ENCODE data around the gene IRX5.

The IRX5 gene

DNA sequence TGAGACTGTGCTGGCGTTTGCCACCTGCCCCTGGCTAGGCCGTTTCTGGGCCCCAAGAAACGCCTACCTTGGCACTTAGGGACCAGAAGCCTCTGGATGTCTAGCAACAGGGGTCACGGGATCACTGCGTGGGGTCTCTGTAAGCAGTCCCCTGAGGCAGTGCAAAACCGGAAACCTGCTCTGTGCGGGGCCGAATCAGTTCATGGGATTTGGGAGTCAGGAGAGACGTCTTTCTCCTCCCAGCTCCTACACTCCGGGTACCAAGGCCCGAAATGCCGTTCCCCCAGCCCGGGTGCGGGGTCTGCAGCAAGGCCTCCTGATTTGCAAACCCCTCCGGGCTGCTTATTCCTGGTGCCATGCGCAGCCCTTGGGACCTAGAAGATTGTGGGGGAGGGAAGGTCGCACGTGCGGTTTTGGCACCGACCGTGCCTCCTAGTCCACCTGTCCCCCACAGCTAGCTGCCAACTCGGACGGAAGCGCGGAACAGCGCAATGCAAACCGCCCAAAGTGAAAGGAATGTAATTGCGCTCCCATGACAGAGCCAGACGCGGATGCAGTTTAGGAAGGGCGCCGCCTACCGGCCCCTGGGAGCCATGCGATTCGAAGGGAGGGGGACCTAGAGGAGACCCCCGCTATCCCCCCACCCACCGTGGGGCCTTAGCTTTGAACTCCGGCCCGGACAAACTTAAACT, 6.5 kb downstream of the IRX5 start:
- in situ Hi-C loops (cut with HindIII; ENCODE audit: low sequenced_read_pairs): loop anchor here (25.0 kb wide), 1 partner anchor 650 kb away; the partner anchor contains the start of gene IRX3
- DNase-seq (ENCODE audit: low read depth, low spot score): peak; percentile 74
- H3K4me3 ChIP-seq (ENCODE audit: low read depth, low read length): peak overlapping the region; percentile 32

DNA sequence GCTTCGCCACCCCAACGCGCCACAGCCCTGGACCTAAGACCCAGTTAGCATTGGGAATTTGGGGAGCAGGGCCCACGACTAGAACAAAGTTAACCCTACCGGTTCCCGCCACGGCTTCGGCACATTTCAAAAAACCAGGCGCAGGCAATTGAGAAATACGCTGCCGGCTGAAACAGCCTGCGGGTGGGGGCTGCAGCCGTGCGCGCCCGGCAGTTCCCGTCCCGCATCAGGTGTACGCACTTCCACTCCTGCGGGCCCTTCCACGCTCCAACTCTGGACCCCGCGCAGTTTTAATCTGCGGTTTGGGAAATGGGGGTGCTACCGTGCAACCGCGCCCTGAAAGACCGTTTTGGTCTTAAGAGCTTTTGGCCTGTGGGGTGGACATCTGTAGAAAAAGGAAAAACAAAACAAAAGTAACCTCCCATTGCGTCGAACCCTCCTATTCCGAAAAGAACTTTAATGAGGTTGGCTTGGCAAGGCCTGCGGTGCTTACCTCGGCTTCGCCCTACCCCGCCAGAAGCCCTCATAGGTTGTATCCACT, 7.1 kb downstream of the IRX5 start:
- DNase-seq (ENCODE audit: low read depth, low spot score): no peak
- in situ Hi-C loops (cut with HindIII; ENCODE audit: low sequenced_read_pairs): loop anchor here (25.0 kb wide), 1 partner anchor 650 kb away; the partner anchor contains the start of gene IRX3
- TF ChIP-seq, protein P1, sequence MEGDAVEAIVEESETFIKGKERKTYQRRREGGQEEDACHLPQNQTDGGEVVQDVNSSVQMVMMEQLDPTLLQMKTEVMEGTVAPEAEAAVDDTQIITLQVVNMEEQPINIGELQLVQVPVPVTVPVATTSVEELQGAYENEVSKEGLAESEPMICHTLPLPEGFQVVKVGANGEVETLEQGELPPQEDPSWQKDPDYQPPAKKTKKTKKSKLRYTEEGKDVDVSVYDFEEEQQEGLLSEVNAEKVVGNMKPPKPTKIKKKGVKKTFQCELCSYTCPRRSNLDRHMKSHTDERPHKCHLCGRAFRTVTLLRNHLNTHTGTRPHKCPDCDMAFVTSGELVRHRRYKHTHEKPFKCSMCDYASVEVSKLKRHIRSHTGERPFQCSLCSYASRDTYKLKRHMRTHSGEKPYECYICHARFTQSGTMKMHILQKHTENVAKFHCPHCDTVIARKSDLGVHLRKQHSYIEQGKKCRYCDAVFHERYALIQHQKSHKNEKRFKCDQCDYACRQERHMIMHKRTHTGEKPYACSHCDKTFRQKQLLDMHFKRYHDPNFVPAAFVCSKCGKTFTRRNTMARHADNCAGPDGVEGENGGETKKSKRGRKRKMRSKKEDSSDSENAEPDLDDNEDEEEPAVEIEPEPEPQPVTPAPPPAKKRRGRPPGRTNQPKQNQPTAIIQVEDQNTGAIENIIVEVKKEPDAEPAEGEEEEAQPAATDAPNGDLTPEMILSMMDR (IDR thresholded peaks at IDR 0.05; ENCODE audit: low read depth, low read length): no peak
- peak overlapping the region; percentile 32 for H3K4me3 ChIP-seq (ENCODE audit: low read depth, low read length)

More for the DNA sequence above, 6.5 kb downstream of the IRX5 start:
- TF ChIP-seq, protein P1 (IDR thresholded peaks at IDR 0.05; ENCODE audit: low read depth, low read length): peak; percentile 91

DNA sequence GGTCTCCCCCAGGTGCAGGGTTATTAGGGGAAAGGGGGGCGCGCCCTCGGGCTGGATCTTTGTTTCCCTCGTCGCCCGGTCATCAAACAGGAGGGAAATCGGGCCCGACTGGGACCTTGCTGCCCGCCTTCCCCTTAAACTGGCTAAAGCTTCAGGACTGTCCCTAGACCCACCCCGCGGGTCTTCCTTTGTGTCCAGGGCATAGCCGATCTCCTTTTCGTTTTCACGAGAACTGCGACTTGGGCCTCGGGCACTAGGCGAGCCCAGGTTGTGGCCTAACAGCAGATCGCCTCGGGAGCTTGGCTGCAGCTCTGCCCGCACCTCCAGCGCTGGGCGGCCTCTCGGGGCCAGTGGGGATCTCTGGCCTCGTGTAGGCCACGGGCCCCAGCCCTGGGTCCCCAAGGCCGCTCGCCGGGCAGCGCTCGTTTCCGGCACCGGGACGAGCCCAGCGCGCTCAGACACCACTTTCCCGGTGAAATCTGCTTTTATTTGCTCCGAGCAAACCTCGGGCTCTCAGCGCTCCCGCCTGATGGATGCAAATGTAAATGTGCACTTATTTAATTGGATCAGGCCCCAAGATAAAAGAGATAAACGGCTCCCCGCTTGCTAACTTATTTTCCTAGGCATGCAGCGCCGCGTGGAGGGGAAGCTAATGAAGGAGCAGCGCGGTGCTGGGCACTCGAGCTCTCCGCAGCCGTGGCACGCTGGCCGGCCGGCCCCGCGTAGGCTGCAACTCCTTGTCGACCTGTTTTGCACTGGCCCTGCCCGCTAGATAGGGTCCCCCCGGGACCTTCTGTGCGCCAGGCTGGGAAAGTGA, 7.8 kb downstream of the IRX5 start:
- in situ Hi-C loops (cut with HindIII; ENCODE audit: low sequenced_read_pairs): loop anchor here (25.0 kb wide), 1 partner anchor 651 kb away; the partner anchor contains the start of gene IRX3
- no peak overlapping the region for H3K4me3 ChIP-seq (ENCODE audit: low read depth, low read length)

DNA sequence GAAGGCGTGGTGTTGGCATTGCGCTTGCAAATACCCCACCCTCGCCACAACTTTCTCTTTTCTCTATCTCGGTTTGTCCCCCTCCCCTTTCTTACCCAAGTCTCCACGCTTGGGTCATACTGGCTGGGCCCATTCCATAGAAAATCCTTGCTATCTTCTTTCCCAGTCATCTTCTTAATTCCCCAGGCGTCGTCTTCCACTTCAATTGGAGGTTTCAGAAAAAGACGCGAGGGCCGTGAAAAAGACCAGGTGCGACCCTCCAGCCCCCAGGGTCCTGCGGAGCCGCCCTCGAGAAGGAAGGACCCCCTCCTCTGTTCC, 8.3 kb downstream of the IRX5 start:
- DNase-seq (ENCODE audit: low read depth, low spot score): no peak
- in situ Hi-C loops (cut with HindIII; ENCODE audit: low sequenced_read_pairs): loop anchor here (25.0 kb wide), 1 partner anchor 652 kb away; the partner anchor contains the start of gene IRX3
- TF ChIP-seq, protein P1 (IDR thresholded peaks at IDR 0.05; ENCODE audit: low read depth, low read length): no peak
- H3K4me3 ChIP-seq (ENCODE audit: low read depth, low read length): no peak overlapping the region

More for the DNA sequence above, 7.8 kb downstream of the IRX5 start:
- DNase-seq (ENCODE audit: low read depth, low spot score): peak; percentile 25
- TF ChIP-seq, protein P1 (IDR thresholded peaks at IDR 0.05; ENCODE audit: low read depth, low read length): peak; percentile 3

DNA sequence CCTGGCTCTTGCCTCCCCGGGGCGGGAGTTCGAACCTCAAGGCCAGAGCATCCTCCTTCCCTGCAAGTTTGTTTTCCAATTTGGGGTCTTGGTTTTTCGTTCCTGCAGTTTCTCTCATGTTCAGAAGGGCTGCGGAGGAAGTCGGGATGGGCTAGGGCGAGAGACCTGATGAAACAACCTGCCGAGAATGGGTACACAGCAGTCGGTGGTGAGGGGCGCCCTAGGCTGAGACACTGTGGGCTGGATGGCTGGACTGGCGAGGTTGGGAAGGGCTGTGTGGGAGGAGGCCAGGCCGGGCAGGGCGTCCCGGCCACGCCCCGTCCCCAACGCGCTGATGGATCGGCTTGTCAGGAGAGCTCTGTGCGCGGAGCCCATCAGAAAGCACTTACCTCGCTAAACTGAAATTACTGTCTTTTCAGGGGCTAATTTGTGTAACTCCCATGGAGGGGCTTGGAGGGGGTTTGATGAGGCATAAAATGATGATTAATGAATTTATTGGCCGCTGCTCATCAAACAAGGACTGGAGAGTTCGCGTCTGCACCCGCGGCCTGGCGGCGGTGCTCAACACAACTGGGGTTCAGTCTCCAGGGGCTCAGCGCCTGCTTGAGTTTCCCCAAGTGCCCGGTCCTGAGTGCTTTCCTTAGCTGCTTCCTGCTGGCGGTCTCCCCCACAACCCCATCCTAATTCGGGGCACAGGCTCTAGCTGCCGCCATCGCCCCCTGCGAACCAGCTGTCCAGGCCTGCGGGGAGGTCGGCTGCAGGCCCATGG, 9.0 kb downstream of the IRX5 start:
- TF ChIP-seq, protein P1 (IDR thresholded peaks at IDR 0.05; ENCODE audit: low read depth, low read length): no peak
- DNase-seq (ENCODE audit: low read depth, low spot score): no peak
- in situ Hi-C loops (cut with HindIII; ENCODE audit: low sequenced_read_pairs): loop anchor here (25.0 kb wide), 1 partner anchor 652 kb away; the partner anchor contains the start of gene IRX3
- H3K4me3 ChIP-seq (ENCODE audit: low read depth, low read length): no peak overlapping the region

DNA sequence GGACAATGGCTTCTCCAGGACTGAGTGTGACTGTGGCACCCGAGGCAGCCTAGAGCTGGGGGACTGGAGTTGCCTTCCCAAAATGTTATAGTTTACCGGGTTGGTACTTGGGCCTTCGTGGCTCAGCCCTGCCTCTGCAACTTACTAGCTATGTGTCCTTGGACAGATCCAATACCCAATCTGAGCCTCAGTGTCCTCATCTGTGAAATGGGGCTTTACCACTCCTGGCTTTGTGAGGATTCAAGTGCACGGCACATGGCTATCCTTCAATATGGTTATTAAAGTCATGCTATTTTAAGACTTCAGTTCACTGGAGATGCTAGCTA, 9.6 kb downstream of the IRX5 start:
- TF ChIP-seq, protein P1 (IDR thresholded peaks at IDR 0.05; ENCODE audit: low read depth, low read length): no peak
- H3K4me3 ChIP-seq (ENCODE audit: low read depth, low read length): no peak overlapping the region
- in situ Hi-C loops (cut with HindIII; ENCODE audit: low sequenced_read_pairs): loop anchor here (25.0 kb wide), 1 partner anchor 653 kb away; the partner anchor contains the start of gene IRX3
- no peak for DNase-seq (ENCODE audit: low read depth, low spot score)
